HG03045 (cell line): ENCODE results near the gene PRPSAP2.
"Not testable (repeated sequence)": the region's sequence is repeated elsewhere in the genome, so short reads cannot be mapped to it uniquely, and the experiment has no call there.

Source experiments
- ATAC-seq: cut with Tn5 transposase; IDR thresholded peaks from one replicate; pipeline ENCODE4 v1.9.1; 2021; ENCODE audit warnings: mild to moderate bottlenecking, moderate library complexity; ENCODE audit not compliant: unreplicated experiment

The PRPSAP2 gene

GRCh38 chr17:18937981-18938691, 80.2 kb downstream of the PRPSAP2 start:
- no peak for ATAC-seq

DNA sequence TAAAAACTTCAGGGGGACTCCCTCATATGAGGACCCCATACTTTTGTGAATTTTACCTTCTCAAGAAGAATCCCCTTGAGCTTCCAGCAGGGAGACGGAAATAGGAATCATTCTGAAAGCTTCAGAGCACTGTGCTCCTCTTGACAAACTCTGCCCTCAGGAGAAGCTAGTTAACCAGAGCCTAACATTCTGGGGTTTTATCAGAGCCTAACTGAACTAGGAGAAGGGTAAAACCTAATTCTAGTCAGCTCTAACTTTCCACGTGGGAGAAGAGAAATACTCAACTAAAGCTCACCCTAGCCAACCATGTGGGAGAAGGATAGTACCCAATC, 80.7 kb downstream of the PRPSAP2 start:
- no peak for ATAC-seq

GRCh38 chr17:18944646-18945045, 86.7 kb downstream of the PRPSAP2 start:
- ATAC-seq = no peak

GRCh38 chr17:18946536-18946935, 88.6 kb downstream of the PRPSAP2 start:
- ATAC-seq = no peak

DNA sequence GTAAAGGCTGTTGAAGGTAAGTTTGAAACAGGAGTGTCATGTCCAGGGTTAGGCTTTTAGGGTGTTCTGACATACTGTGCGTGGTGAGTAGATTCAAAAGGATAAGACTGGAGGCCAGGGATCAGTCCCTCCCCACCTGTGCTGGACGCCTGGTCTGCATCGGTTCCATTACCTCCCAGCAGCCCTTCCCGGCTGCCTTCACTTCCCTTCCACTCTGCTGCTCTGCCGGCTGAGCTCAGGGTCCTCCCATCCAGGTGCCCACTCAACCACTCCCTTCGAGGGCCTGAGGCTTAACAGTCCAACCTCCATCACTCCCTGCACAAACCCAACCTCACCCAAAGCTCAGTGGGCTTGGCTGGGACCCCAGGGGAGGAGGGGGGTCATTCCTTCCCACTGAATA, 89.9 kb downstream of the PRPSAP2 start:
- ATAC-seq = no peak

DNA sequence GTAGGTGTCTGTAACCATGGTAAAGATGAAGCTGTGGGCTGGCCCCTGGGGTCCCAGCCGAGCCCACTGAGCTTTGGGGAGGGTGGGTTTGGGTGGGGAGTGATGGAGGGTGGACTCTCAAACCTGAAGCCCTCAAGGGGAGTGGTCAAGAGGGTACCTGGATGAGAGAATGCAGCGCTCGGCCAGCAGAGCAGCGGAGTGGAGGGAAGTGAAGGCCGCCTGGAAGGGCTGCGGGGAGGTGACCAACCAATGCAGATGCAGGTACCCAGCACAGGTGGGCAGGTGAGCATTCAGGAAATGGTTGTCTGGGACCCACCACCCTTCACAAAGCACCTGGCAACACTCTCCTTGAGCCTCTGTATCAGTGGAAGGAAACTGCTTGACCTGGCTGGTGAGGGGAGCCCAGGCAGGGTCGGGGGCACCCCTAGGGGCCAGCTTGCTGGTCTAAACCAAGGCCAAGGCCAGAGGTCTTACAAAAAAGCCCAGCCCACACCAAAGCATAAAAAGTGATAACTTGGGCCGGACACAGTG, 90.6 kb downstream of the PRPSAP2 start:
- no peak for ATAC-seq

DNA sequence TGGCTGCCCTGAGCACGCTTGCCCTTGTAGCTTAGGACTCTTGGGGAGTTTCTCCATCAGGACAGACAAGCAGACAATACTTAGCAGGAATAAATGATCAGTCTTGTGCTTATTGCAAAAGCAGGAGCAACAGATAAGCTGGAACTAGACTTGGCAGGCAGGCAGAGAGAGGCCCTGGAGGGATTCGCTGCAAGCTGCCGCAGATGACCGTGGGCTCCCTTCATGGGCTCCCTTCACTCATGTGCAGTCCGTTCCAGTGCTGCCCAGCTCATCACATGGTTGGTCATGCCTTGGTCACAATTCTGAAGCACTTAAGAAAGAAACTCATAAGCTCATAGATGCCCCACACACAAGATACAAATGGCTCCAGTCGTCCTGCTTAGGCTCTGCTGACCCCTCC, 91.6 kb downstream of the PRPSAP2 start:
- ATAC-seq = no peak

DNA sequence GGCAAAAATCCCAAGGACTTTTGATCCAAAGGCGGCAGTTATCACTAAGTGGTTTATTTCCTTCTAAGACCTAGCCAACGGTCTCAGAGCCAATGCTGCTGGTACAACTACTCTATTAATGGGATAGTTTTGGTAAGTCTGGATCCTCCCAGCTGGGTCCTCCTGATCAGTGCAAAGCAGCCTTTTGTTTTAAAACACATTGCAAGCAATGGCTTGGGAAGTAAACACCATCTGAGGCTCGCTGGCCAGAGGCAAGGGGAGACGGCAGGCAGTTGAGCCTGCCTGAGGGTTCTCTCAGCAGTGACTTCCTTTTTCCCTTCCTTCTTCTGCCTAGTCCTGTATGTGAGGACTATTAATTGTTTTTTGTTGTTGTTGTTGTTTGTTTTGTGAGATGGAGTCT, 92.4 kb downstream of the PRPSAP2 start:
- no peak for ATAC-seq

DNA sequence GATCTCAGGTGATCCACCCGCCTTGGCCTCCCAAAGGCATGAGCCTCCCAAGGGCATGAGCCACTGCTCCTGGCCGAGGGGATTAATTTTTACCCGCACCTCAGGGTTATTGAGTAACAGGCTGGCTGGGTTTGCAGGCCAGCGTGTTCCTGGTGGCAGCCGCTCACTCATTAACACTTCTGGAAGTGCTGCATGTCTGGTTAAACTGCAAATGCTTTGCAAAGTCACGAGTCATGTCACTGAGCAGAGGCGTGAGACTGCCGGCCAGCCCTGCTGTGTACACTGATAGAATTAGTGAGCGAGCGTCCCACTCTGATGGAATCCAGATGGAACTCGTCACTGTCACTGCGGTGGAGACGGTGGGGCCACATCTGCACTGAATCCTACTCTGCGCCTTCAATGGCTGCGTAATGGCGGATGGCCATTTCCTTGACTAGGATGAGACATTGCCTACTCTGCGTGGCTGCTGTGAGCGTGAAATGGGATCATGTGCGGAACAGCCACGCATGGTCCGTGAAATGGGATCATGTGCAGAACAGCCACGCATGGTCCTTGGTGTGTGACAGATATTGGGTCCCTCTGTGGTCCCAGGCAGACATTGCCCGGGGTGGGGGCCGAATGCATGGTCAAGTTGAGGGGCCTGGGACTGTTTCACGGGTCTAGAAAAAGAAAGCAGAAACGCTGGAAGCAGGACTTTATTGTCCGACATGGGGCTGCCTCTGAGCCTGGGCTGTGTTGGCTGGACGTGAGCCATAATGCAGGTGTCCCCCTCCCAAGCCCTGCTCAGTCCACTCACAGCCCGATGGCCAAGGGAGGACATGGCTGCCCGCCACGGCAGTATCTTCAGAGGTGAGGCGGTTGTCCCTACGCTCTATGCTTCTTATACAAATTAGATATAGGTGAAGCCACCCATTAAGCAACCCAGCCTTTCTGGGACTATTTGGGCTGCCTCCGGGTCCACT, 93.3 kb downstream of the PRPSAP2 start:
- no peak for ATAC-seq

DNA sequence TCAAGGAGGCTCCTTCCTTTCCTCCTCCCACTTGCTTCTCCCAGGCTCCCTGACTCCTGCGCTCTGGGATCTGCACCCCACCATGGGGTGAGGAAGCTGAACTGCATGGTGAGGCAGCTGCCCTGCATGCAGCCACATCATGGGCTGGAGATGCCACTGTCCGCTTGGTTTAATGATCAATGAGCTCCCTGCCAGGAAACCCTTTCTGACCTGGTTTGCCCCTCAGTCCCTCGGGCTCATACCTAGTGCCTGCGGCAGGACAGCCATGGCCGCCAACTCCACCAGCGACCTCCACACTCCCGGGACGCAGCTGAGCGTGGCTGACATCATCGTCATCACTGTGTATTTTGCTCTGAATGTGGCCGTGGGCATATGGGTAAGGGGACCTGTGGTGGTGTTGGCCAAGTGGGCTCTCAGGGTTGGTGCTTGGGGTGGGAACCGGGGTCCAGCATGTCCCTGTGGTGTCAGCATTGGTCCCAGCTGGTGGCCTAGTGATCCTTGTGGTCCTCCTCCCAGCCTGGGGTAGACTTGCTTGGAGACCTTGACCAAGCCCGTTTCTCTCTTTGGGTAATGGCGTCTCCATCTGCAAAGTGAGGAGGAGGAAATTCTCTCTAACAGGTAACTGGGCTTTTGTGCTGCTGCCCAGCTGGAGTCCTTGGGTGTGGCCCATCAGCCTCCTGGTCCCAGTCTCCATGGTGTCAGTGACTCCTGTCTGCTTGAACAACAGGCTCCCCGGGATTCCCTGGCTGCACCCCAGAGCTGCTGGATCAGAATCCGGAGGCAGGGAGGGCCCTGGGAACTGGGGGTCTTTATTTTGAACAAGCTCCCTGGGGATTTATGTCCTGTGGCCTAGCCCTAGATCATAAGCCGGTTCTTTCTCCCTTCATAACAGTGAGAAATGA, 94.3 kb downstream of the PRPSAP2 start, which contains the start of gene SLC5A10:
Gene SLC5A10, plus strand, starts transcription at position 225 of the 902 bp plus-strand sequence. Its CDS starts 41 bp downstream, at position 266.
- ATAC-seq = no peak

GRCh38 chr17:18953231-18953728, 95.3 kb downstream of the PRPSAP2 start:
- no peak for ATAC-seq

DNA sequence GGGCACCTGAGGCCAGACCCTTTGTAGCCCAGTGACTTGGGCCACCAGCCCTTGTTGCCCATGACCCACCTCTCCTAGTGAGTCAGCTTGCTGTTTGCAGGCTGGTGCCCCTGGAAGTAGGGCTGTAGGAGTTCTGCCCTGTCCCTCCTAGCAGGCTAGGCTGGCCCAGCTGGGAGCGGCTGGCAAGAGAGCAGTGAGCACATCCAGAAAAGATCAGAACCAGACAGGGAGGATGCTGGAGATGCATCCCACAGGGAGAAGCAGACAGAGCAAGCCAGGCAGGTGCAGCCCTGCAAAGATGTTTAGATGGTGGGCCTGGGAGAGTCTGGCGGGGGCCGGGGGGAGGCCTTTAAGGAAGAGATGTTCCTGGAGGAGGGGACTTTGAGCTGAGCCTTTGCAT, 96.4 kb downstream of the PRPSAP2 start:
- ATAC-seq = no peak

DNA sequence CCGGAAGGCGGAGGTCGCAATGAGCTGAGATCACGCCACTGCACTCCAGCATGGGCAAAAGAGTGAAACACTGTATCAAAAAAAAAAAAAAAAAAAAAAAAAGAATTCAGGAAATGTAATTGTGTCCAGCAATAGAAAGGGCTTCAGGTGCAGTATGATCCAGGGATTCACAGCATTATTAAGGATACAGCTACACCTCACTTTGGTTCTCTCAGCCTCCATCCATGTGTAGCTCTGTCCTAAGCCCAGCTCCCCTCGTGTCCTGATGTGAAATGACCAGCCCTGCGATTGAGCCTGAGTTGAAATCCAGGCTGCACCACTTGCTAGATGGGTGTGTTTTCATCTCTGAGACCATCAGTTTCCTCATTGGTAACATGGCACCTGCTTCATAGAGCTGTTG, 97.1 kb downstream of the PRPSAP2 start:
- no peak for ATAC-seq

GRCh38 chr17:18956021-18956420, 98.1 kb downstream of the PRPSAP2 start:
- not testable (repeated sequence) for ATAC-seq

GRCh38 chr17:18956581-18956980, 98.7 kb downstream of the PRPSAP2 start:
- no peak for ATAC-seq

DNA sequence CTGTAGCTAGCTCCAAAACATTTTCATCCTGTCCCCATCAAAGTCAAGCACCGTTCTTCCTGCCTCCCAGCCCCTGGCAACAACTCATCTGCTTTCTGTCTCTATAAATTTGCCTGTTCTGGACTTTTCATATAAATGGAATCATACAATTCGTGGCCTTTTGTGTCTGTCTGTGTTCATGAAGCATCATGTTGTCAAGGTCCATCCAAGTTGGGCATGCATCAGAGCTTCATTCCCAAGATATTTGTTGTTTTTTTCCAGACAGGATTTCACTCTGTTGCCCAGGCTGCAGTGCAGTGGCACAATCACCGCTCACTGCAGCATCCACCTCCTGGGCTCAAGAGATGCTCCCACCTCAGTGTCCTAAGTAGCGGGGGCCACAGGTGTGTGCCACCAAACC, 99.9 kb downstream of the PRPSAP2 start:
- no peak for ATAC-seq

DNA sequence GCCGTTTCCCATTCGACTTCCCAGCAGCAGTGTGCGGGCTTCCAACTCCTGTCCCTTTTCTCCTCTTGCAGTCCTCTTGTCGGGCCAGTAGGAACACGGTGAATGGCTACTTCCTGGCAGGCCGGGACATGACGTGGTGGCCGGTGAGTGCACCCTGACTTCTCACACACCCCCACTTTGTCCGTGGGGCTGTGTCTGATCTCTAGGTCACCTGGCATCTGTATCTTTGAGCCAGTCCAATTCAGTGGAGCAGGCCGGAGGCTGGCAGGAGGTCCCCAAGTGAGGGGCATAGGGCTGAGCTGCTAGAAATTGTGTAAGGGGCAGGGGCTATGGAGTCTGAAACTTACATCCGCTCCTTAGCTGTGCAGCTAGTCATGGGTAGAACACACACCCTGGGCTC, 100.7 kb downstream of the PRPSAP2 start:
- no peak for ATAC-seq

GRCh38 chr17:18959071-18959844, 101.3 kb downstream of the PRPSAP2 start:
- ATAC-seq = no peak

GRCh38 chr17:18959845-18960240, 101.9 kb downstream of the PRPSAP2 start:
- no peak for ATAC-seq

DNA sequence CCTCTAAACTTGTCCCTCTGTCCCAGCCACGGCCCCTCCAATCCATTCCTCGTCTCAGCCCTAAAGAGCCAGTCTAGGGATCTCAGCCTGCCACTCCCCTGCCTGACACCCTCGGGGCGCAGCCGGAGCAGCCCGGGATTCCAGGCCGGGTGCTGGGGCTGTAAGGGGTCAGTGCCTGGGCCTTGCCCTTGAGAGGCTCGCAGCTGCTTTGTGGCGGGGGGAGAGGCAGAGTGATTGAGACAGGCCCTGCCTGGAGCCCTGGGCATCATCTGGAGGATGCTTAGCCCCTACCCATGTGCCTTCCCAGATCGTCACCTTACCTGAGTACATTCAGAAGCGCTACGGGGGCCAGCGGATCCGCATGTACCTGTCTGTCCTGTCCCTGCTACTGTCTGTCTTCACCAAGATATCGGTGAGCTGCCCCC, 102.3 kb downstream of the PRPSAP2 start:
- ATAC-seq = no peak
